Measurements from ENCODE around the gene GNA15. TPM values are rescaled to one million over a fixed set of nuclear protein-coding genes. Genes with fewer than 3 reads are reported as not detected.

Gene GNA15
- total and polyA plus RNA-seq, 2 of the 8 experiments (the other 6 are each of a cell fraction or from before 2014, with no cell fraction given) = 0.26 to 0.45 TPM

DNA sequence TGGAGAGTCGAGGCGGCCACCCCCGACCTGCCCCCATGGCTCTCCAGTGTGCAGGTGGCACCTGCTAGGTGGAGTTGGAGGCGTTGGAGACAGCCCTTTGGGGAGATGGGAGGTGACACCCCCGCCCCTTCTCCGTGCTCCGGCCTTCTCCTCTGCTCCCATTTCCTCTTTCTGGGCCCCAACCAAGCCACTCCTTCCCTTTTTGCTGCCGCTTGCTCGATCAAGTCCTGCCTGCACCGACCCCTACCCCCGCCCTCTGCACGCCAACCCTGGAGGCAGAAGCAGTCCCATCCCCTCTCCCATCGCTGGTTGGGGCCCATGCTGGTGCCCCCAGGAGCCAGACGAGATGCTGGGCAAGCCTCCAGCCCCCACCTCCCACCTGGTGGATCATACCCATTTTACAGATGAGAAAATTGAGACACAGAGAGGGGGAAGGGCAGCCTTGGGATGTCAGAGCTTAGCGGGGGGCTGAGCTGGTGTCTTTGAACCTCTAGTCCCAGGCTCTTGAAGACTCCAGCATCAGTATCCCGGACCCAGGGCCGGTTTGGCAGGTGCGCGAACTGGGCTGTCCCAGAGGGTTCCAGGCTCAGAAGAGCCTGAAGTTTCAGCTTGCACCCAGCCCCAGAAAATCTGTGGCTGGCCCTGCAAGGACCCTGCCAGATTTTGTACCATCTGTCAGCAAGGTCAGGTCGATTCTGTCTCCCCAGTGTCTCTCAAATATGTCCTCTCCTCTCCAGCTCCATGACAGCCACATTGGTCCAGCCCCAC lies 10.3 kb downstream of the GNA15 start:
- Histone ChIP-seq H3K79me2 (ENCODE audit: control insufficient read depth in 1 of 2, insufficient read depth in 2 of 2, low read length in 2 of 2) (no peaks in the 10 kb centered on the region), H2AK5ac (ENCODE audit: low read depth, low read length) (no peak overlapping the region), H4K20me1 (replicated peaks in 1 of 2; ENCODE audit: control insufficient read depth in 1 of 2, insufficient read depth in 2 of 2, low read length in 2 of 2) (peaks cover 0 to 3% of the 10 kb centered on the region in 2 experiments), H3K79me1 (ENCODE audit: low read depth, low read length) (no peaks in the 10 kb centered on the region), H3K4me3 (ENCODE audit: extremely low read depth in 1 of 4, insufficient read depth in 2 of 4, low read depth in 3 of 4, low read length in 4 of 4) (no peak overlapping the region), H2BK20ac (ENCODE audit: low read length) (no peak overlapping the region), H3K14ac (ENCODE audit: insufficient read length) (no peak overlapping the region), H4K91ac (replicated peaks; ENCODE audit: insufficient read length, low read length) (no peak overlapping the region), H3K36me3 (ENCODE audit: control insufficient read depth in 2 of 4, insufficient read depth in 4 of 4, low read length in 3 of 4) (no peaks in the 10 kb centered on the region), H2BK120ac (replicated peaks; ENCODE audit: low read depth, low read length) (no peak overlapping the region), H3K23ac (ENCODE audit: insufficient read length) (no peak overlapping the region), H3K18ac (ENCODE audit: extremely low read depth, low read length) (no peak overlapping the region), H3K4ac (replicated peaks; ENCODE audit: insufficient read length, low read depth, low read length) (no peak overlapping the region), H3K4me1 (replicated peaks in 1 of 4; ENCODE audit: control insufficient read depth in 3 of 4, insufficient read depth in 4 of 4, low read length in 3 of 4) (peaks cover 0 to 5% (median 2%) of the 10 kb centered on the region in 4 experiments; a peak in 1 of 7 replicates), H3K56ac (replicated peaks; ENCODE audit: insufficient read length, low read depth, low read length) (no peak overlapping the region), H3K4me2 (ENCODE audit: insufficient read depth in 1 of 2, low read depth in 2 of 2, low read length in 2 of 2) (no peak overlapping the region), H2BK15ac (ENCODE audit: low read length) (no peak overlapping the region), H2BK12ac (ENCODE audit: low read depth, low read length) (no peak overlapping the region), H4K5ac (ENCODE audit: insufficient read length, low read depth, low read length) (no peak overlapping the region), H3K9me3 (ENCODE audit: insufficient read depth in 2 of 2, low read depth in 1 of 2, low read length in 1 of 2) (no peaks in the 10 kb centered on the region), H2BK5ac (ENCODE audit: low read depth, low read length) (no peak overlapping the region), H2AFZ (ENCODE audit: low read length) (no peak overlapping the region), H3K9ac (replicated peaks in 1 of 4; ENCODE audit: extremely low read depth in 1 of 4, low read depth in 3 of 4, low read length in 3 of 4) (no peak overlapping the region), H3K27ac (ENCODE audit: low read depth, low read length) (no peak overlapping the region), H3K23me2 (ENCODE audit: low read depth, low read length) (no peaks in the 10 kb centered on the region), H4K8ac (ENCODE audit: extremely low read depth, insufficient read depth, low read length) (no peak overlapping the region), H3K27me3 (replicated peaks in 1 of 4; ENCODE audit: control insufficient read depth in 3 of 4, extremely low read depth in 1 of 4, insufficient read depth in 3 of 4, low read length in 3 of 4) (no peaks in the 10 kb centered on the region; a peak in 1 of 7 replicates)
- DNase-seq (ENCODE audit: low read depth in 1 of 2, low spot score in 2 of 2) = no peak
- FAIRE-seq = no peak
- ChIA-PET CTCF (ENCODE audit: partially characterized antibody) (interaction anchor here (0.7 to 12.0 kb wide), 12 partner anchors 9 to 184 kb away, joined by 3 to 166 read pairs (median 4); no protein-coding TSS in a partner anchor), POLR2A (ENCODE audit: partially characterized antibody) (interaction anchor here (1.0 kb wide), 1 partner anchor 14 kb away, joined by 4 read pairs; no protein-coding TSS in a partner anchor)
- 78% methylated on average over 17 of the region's 20 CpGs; no CpG with 5 or more reads in 1 of the 2 experiments for WGBS, 2 experiments (ENCODE audit: extremely low coverage in 1 of 2, insufficient coverage in 1 of 2, insufficient read length in 1 of 2, insufficient replicate concordance in 2 of 2, low coverage in 1 of 2, low lambda C conversion rate in 2 of 2, missing lambda C conversion rate in 1 of 2)
- TF ChIP-seq RFX5 (IDR thresholded peaks at IDR 0.05; ENCODE audit: borderline replicate concordance, low read depth, low read length) (no peak), GABPA (IDR thresholded peaks at IDR 0.05; ENCODE audit: borderline replicate concordance, insufficient read depth, low read length) (no peak), BCL11A (IDR thresholded peaks at IDR 0.05; ENCODE audit: low read depth in 2 of 2, low read length in 2 of 2) (no peak), TCF12 (IDR thresholded peaks at IDR 0.05; ENCODE audit: low read depth, low read length) (no peak), FOSL1 (IDR thresholded peaks at IDR 0.05; ENCODE audit: insufficient read depth, low read depth, low read length) (no peak), ATF3 (IDR thresholded peaks at IDR 0.05; ENCODE audit: insufficient read depth, low read depth, low read length) (no peak), EZH2 (IDR thresholded peaks at IDR 0.05; ENCODE audit: low read depth, low read length, severe bottlenecking) (no peak), RNF2 (IDR thresholded peaks at IDR 0.05; ENCODE audit: borderline replicate concordance, low read depth, low read length, missing control alignments, poor library complexity, severe bottlenecking) (no peak)
- TF ChIP-seq, protein P1, sequence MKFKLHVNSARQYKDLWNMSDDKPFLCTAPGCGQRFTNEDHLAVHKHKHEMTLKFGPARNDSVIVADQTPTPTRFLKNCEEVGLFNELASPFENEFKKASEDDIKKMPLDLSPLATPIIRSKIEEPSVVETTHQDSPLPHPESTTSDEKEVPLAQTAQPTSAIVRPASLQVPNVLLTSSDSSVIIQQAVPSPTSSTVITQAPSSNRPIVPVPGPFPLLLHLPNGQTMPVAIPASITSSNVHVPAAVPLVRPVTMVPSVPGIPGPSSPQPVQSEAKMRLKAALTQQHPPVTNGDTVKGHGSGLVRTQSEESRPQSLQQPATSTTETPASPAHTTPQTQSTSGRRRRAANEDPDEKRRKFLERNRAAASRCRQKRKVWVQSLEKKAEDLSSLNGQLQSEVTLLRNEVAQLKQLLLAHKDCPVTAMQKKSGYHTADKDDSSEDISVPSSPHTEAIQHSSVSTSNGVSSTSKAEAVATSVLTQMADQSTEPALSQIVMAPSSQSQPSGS (IDR thresholded peaks at IDR 0.05; ENCODE audit: low read length) = no peak
